HG02885 (cell line): ENCODE data around the gene PRR20G.
"Not testable (repeated sequence)": the region's sequence is repeated elsewhere in the genome, so short reads cannot be mapped to it uniquely, and the experiment has no call there.

Source experiments
- ATAC-seq: cut with Tn5 transposase; IDR thresholded peaks from one replicate; pipeline ENCODE4 v1.9.1; 2021; ENCODE audit warnings: mild to moderate bottlenecking; ENCODE audit not compliant: unreplicated experiment, poor library complexity

The PRR20G gene

GRCh38 chr3:127304121-127304744 is 16.4 kb upstream of the PRR20G start:
- ATAC-seq = no peak

DNA sequence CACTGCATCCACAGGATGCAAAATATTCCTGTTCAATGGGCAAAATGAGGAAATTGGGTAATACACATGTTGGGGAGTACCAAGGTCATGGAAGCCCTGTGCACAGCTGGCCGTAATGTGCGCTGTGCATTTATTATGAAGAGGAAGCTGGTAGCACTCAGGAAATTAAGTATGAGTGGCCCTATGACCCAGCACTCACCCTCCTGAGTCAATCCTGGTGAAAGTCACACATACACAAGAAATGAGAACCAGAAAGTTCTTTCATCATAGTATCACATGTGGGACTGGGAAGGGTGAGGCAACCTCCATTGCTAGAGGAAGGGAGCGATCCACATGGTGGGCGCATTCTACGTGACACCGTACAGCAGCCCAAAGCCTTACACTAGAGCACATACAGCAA is 11.4 kb upstream of the PRR20G start:
- ATAC-seq = no peak

DNA sequence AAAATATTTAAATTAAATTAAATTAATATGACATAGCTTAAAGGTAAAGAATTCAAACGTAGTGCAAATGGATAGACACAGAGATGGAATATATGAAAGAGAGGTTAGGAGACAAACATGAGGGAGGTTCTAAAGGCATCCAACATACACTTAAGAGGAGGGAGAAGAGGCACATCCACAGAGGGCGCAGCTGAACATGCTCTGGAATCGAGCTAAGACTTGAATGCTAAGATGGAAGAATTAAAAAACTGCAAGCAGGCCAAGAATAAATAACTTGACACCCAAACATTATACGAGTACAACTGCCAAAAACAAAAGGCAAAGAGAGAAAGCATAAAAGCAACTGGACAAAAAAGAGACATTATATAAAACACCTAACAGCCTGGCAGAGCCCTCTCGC is 9.1 kb upstream of the PRR20G start:
- no peak for ATAC-seq

DNA sequence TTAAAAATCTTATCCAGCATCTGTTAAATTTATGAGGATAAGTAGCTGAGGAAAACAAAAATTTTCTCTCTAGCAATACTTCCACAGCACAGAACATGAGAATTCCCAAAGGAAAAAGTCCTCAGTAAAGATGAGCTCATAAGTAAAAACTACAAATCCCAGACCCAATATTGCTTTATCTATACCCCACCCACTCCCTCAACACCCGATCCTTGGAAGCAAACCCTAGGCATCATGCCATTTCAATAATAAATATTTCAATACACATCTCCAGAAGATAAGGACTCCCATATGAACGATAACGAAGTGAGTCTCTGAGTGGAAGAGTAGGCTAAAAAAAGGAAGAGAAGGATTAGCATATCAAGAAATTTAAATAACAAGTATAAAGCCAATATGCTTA is 8.3 kb upstream of the PRR20G start:
- no peak for ATAC-seq

GRCh38 chr3:127293650-127294049 is 5.8 kb upstream of the PRR20G start:
- ATAC-seq = not testable (repeated sequence)

GRCh38 chr3:127291611-127292010 is 3.8 kb upstream of the PRR20G start:
- ATAC-seq = no peak

GRCh38 chr3:127291114-127291513 is 3.3 kb upstream of the PRR20G start:
- ATAC-seq = no peak

DNA sequence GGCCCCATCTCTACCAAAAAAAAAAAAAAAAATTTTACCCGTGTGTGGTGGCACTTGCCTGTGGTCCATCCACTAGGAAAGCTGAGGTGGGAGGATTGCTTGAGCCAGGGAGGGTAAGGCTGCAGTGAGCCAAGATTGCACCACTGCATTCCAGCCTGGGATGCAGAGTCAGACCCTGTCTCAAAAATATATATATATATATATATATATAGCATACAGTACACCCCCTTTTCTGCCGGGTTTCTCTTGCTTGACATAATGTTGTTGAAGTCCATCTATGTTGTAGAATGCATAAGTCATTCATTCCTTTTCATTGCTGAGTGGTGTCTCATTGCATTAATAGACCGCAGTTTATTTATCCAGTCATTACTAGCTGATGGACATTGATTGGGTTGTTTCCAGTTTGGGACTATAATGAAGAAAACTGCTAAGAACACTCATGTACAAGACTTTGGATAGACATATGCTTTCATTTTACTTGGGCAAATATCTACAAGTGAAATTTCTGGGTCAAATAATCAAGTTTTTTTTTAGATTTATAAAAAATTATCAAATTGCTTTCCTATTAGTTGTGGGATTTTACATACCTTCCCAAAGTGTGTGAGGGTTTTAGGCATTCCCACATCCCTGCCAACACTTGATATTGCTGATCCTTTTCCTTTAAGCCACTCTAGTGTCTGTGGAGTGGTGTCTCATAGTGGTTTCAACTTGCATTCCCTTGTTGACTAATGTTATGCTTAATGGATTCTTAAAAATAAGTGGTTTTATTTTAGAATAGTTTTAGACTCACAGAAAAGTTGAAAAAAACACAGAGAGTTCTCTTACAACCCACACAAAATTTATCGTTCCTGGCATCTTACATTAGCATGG is 2.1 kb upstream of the PRR20G start:
- no peak for ATAC-seq

GRCh38 chr3:127288921-127289705 is 1.3 kb upstream of the PRR20G start:
- ATAC-seq = no peak

DNA sequence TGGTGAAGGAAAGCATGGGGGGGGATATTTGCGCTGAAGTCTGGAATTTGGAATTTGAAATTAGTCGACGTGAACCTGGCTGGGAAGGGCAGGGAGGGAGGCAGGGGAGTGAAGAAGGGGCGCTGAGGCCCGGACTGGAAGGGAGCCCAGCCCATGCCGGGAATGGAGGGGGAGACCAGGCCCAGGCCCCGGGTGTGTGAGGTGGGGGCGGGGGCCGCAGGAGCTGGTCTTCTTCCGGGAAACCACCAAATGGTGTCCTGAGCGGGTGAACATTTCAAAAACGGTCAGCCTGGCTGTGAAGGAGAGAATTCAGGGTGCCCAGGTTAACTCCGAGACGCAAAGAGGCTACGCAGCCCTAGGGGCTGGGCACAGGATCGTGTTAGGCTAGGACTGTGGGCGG is 497 bp upstream of the PRR20G start:
- no peak for ATAC-seq

DNA sequence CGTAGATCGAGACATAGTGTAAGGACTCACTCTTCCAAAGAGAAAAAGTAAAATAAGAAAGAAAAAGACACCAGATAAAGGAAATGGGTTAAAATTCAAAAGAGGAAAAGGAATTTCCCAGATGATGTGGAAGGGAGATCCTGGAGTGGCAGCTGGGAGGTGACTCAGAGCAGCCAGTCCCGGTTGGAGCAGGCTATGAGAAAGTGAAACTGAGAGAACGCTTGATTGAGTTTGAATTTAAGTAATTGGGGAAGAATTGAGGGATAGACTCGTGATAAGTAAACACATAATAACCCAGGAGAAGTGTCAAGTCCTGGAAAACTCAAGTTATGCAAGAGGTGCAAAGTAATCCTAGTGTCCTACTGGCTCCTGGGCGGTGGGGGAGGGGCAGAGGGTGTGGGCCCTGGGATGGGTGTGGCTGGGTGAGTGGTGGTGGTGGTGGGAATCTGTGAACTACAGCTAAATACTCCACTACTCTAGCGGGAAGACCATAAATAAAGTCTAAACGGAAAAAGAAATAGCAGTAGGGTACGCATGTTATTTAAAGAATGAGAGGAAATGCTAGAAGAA is 1.2 kb downstream of the PRR20G start:
- ATAC-seq = no peak

DNA sequence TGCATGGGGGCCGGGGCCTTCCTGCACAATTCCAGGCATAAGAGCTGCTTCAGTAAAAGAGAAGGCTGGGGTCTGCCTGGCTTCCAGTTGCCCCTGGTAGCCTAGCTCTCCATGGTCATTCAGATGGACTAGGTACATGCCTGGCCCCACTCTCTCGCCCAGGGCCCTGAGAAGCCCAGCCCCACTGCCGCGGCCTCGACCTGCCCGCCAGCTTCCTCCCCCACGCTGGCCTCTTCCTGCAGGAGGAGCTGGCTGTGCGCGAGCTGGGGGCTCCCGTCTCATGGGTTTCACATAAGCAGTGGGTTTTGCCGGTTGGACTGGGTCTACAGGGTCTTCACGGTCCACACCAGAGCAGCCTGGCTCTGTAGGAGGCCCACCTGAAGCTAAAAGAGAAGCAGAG is 3.6 kb downstream of the PRR20G start:
- ATAC-seq = no peak

DNA sequence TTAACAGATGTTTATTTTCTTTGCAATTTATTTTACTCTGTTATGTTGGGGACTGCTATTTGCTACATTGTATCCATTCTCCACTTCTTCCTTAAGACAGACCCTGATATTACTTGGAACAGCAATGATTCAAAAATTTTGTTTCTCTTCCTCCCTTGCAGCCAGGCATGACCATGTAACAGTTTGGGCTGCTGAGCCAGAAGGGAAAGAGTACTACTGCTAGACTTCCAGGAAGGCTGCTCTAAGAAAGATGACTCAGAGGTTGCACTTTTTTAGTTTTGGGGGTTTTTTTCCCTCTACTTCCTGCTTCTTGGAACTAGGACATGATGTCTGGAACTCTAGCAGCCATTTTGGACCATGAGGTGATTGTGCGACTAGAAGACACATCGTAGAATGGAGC is 10.3 kb downstream of the PRR20G start:
- ATAC-seq = no peak

GRCh38 chr3:127276995-127277394 is 10.9 kb downstream of the PRR20G start:
- no peak for ATAC-seq

DNA sequence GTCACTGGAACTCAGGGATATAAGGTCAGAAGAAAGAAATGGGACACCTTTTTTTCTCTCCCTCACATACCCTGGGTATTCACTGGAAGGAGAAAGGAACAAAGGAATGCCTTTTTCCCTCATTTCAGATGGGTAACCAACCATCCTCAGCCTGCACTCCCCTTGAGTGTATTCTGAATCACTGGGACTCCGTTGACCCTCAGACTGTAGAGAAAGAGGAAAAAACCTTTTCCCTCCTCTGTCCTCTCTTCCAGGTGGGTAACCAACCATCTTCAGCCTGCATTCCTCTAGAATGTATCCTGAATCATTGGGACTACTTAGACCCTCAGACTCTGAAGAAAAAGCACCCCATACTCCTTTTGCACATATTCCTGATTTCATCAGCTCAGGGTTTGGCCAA is 11.4 kb downstream of the PRR20G start:
- no peak for ATAC-seq

DNA sequence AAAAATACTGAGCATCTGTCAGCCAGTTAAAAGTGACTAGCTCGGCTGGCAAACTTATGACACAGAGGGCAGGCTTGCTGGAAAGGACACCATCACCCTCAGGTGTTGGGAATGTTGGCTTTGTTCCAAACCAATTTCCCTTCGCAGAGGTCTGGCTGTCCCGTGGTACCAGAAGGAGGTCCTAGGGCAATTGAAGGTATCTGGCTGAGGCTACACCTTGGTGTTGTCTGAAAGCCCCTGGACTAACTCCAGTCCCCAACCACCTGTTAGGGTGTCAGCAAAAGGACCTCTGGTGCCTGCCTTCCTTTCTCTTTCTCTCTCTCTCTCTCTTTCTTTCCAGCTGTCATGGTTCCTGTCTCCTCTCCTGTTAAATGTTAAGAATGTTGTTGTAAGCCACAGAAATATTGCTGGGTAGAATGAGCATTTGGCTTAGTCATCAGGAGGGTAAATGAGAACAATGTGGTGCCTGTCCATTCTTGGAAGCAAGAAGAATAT is 12.5 kb downstream of the PRR20G start:
- no peak for ATAC-seq

- no peak for ATAC-seq
Observed at GRCh38 chr3:127274200-127274760, 13.6 kb downstream of the PRR20G start.

GRCh38 chr3:127273206-127273605 is 14.6 kb downstream of the PRR20G start:
- ATAC-seq = no peak

GRCh38 chr3:127266186-127266585 is 21.7 kb downstream of the PRR20G start:
- ATAC-seq = no peak

DNA sequence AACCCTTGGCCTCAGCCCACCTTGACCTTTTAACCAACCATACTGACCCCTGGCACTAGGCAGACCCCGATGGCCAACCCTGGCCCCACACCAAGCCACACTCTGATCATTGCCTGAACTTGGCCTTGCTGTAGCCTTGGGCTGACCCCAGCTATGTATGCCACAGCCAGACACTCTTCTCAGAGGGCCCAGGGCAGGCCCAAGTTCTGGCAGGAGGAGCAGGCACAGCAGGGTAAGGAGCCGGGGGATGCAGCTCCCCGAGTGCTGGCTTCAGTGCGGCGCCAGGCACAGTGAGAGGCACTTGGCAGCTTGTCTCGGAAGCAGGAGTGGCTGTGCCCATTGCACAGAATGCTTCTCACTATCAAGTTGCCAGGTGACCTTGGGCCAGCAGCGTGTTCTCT is 22.3 kb downstream of the PRR20G start:
- no peak for ATAC-seq
